SK-N-SH (cell line): Measurements from ENCODE around the gene CD164L2.

ENCODE experiments used
- CHD2 ChIP-seq: fragments of 150-350 bp; IDR thresholded peaks from 2 replicates; pipeline ENCODE4 v1.6.1; 2018; ENCODE audit warnings: low read length; ENCODE audit not compliant: partially characterized antibody
- EP300 ChIP-seq, 2 experiments: IDR thresholded peaks; 2 replicates each; pipeline versions ENCODE4 v1.4.0 to v1.6.1; 2012; ENCODE audit warnings: borderline replicate concordance in 1 of 2, low read depth in 1 of 2, low read length in 1 of 2
- FOXJ3 ChIP-seq: sonication (generic); formaldehyde crosslinking; IDR thresholded peaks from 2 replicates; pipeline ENCODE4 v1.5.1; 2020; ENCODE audit warnings: mild to moderate bottlenecking, missing genetic modification reagents
- GABPA ChIP-seq: IDR thresholded peaks from 2 replicates; pipeline ENCODE4 v1.4.0; 2012; ENCODE audit warnings: low read depth, mild to moderate bottlenecking
- MXI1 ChIP-seq: IDR thresholded peaks from 2 replicates; pipeline ENCODE4 v1.6.1; 2012; ENCODE audit warnings: mild to moderate bottlenecking, low read depth, low read length, improper control_type of control experiment
- RAD21 ChIP-seq: IDR thresholded peaks from 2 replicates; pipeline ENCODE4 v1.6.1; 2012; ENCODE audit warnings: mild to moderate bottlenecking, low read length
- RCOR1 ChIP-seq: fragments of 150-350 bp; IDR thresholded peaks from 2 replicates; pipeline ENCODE4 v1.6.1; 2017; ENCODE audit warnings: antibody characterized with exemption, low read length
- TEAD4 ChIP-seq: IDR thresholded peaks from 2 replicates; pipeline ENCODE4 v1.4.0; 2012; ENCODE audit warnings: mild to moderate bottlenecking, borderline replicate concordance; ENCODE audit not compliant: insufficient read depth
- TF ChIP-seq, protein P1 (sequence below): fragments of 200-600 bp; sonication (generic); IDR thresholded peaks from 2 replicates; pipeline ENCODE4 v1.6.1; 2017; ENCODE audit warnings: antibody characterized with exemption, mild to moderate bottlenecking, moderate library complexity
- TF ChIP-seq, protein P2 (sequence below): fragments of 150-350 bp; IDR thresholded peaks from 2 replicates; pipeline ENCODE4 v1.6.1; 2016; ENCODE audit warnings: mild to moderate bottlenecking, low read depth, low read length
- TF ChIP-seq, protein P3 (sequence below): IDR thresholded peaks from 2 replicates; pipeline ENCODE4 v1.4.0; 2012; ENCODE audit warnings: low read depth, borderline replicate concordance
- TF ChIP-seq, protein P4 (sequence below): fragments of 150-350 bp; IDR thresholded peaks from 2 replicates; pipeline ENCODE4 v1.6.1; 2017; ENCODE audit warnings: antibody characterized with exemption, low read length, low read depth, borderline replicate concordance

DNA sequence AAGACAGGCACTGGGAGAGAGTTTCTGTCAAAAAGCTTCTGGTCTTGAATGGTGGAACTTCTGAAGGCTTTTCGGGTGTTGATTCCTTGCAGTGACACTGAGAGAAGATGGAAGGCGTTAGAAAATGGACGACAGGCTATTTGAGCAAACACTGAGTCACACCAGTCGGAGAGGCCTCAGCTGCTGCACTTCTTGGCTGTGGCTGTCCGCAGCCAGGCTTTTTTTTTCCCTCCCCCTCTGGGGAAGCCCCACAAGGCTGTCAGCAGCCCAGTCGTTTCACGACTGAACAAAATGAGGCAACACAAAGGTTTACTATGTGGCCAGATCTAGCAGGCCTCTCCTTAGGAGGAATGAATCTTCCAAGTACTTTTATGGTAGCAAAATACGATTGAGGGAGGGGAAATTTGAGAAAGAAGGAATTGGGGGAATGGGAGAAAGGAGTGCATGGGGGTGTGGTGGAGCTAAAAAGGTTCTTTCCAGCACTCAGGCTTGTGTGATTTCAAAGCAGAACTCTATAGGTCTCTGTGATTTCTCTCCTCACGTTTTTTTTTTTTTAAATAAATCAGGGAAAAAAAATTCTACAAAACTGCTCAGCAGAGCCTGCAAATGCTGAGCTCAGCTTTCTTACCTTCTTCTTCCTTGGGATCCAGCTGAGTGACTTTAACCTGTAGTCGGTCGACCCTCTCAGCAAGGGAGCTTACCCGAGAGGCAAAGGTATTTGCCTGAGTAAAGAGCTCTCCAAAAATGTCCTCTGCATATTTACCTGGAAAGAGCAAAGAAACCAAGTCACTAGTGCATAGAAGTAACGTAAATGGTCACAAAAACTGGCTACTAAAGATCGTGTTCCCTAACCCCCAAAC, 35.4 kb upstream of the CD164L2 start:
- TF ChIP-seq RCOR1 (no peak), CHD2 (no peak), MXI1 (no peak), EP300 (IDR thresholded peaks at IDR 0.05; ENCODE audit: borderline replicate concordance in 1 of 2, low read depth in 1 of 2, low read length in 1 of 2) (no peak), GABPA (no peak), TEAD4 (peak; percentile 75), RAD21 (no peak), FOXJ3 (CRISPR knock-in tag) (no peak)
- TF ChIP-seq, protein P1, sequence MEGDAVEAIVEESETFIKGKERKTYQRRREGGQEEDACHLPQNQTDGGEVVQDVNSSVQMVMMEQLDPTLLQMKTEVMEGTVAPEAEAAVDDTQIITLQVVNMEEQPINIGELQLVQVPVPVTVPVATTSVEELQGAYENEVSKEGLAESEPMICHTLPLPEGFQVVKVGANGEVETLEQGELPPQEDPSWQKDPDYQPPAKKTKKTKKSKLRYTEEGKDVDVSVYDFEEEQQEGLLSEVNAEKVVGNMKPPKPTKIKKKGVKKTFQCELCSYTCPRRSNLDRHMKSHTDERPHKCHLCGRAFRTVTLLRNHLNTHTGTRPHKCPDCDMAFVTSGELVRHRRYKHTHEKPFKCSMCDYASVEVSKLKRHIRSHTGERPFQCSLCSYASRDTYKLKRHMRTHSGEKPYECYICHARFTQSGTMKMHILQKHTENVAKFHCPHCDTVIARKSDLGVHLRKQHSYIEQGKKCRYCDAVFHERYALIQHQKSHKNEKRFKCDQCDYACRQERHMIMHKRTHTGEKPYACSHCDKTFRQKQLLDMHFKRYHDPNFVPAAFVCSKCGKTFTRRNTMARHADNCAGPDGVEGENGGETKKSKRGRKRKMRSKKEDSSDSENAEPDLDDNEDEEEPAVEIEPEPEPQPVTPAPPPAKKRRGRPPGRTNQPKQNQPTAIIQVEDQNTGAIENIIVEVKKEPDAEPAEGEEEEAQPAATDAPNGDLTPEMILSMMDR = no peak
- TF ChIP-seq, protein P2, sequence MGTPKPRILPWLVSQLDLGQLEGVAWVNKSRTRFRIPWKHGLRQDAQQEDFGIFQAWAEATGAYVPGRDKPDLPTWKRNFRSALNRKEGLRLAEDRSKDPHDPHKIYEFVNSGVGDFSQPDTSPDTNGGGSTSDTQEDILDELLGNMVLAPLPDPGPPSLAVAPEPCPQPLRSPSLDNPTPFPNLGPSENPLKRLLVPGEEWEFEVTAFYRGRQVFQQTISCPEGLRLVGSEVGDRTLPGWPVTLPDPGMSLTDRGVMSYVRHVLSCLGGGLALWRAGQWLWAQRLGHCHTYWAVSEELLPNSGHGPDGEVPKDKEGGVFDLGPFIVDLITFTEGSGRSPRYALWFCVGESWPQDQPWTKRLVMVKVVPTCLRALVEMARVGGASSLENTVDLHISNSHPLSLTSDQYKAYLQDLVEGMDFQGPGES = no peak
- TF ChIP-seq, protein P3, sequence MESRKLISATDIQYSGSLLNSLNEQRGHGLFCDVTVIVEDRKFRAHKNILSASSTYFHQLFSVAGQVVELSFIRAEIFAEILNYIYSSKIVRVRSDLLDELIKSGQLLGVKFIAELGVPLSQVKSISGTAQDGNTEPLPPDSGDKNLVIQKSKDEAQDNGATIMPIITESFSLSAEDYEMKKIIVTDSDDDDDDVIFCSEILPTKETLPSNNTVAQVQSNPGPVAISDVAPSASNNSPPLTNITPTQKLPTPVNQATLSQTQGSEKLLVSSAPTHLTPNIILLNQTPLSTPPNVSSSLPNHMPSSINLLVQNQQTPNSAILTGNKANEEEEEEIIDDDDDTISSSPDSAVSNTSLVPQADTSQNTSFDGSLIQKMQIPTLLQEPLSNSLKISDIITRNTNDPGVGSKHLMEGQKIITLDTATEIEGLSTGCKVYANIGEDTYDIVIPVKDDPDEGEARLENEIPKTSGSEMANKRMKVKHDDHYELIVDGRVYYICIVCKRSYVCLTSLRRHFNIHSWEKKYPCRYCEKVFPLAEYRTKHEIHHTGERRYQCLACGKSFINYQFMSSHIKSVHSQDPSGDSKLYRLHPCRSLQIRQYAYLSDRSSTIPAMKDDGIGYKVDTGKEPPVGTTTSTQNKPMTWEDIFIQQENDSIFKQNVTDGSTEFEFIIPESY = no peak
- TF ChIP-seq, protein P4, sequence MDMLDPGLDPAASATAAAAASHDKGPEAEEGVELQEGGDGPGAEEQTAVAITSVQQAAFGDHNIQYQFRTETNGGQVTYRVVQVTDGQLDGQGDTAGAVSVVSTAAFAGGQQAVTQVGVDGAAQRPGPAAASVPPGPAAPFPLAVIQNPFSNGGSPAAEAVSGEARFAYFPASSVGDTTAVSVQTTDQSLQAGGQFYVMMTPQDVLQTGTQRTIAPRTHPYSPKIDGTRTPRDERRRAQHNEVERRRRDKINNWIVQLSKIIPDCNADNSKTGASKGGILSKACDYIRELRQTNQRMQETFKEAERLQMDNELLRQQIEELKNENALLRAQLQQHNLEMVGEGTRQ = no peak
